Endothelial cell of umbilical vein (primary cell): ENCODE data around the gene PPM1E. TPM values are rescaled to one million over a fixed set of nuclear protein-coding genes. Genes with fewer than 3 reads are reported as not detected.
"Not testable (repeated sequence)": the region's sequence is repeated elsewhere in the genome, so short reads cannot be mapped to it uniquely, and the experiment has no call there.

Experiments used
- BruUV-seq: library from RNA; stranded (reverse); fragments of 400-500 nt; replicated peaks from 2 replicates; lab custom pipeline; 2021; lab: Mats Ljungman, UMichigan
- CTCF ChIA-PET: fragments of 300-600, 350-600 bp; sonication (Branson Sonifier 250); formaldehyde crosslinking; loops from one replicate; lab custom pipeline; 2021; ENCODE audit warnings: antibody characterized with exemption, inconsistent platforms; lab: Charles Lee
- POLR2A ChIA-PET: fragments of 300-600, 350-600 bp; sonication (Branson Sonifier 250); formaldehyde crosslinking; loops from one replicate; lab custom pipeline; 2021; ENCODE audit warnings: antibody characterized with exemption, inconsistent platforms; lab: Charles Lee
- DNase-seq: peaks from one replicate; pipeline ENCODE4 v3.0.0-alpha.2; 2011; ENCODE audit warnings: low read depth, low spot score
- FAIRE-seq: peaks from 2 replicates; lab custom pipeline; 2011; peaks lifted over from hg19 to GRCh38; lab: Jason Lieb, UNC
- H2AFZ ChIP-seq: 2 replicates; pipeline ENCODE4 v1.6.0; 2012; ENCODE audit warnings: low read depth, low read length, control low read depth, inconsistent platforms
- H3K27ac ChIP-seq: 2 replicates; pipeline ENCODE4 v1.5.1; 2011; ENCODE audit warnings: low read depth, mild to moderate bottlenecking, control low read depth, low read length, moderate library complexity; ENCODE audit not compliant: insufficient read depth
- H3K27me3 ChIP-seq, 2 experiments: 2 replicates each; pipeline versions ENCODE4 v1.6.0 to v1.6.1; 2011; ENCODE audit warnings: low read length in 2 of 2, mixed read lengths in 1 of 2; ENCODE audit not compliant: control insufficient read depth in 2 of 2, insufficient read depth in 2 of 2
- H3K36me3 ChIP-seq, 2 experiments: 2 replicates in 1 of 2; 3 replicates in 1 of 2; pipeline ENCODE4 v1.5.1; 2011; ENCODE audit warnings: low read length in 2 of 2, mild to moderate bottlenecking in 1 of 2, moderate library complexity in 1 of 2; ENCODE audit not compliant: control insufficient read depth in 2 of 2, insufficient read depth in 2 of 2; ENCODE audit errors: extremely low read depth in 1 of 2
- H3K4me1 ChIP-seq: 3 replicates; pipeline ENCODE4 v1.5.1; 2011; ENCODE audit warnings: mild to moderate bottlenecking, low read length; ENCODE audit not compliant: control insufficient read depth, insufficient read depth; ENCODE audit errors: extremely low read depth
- H3K4me2 ChIP-seq: 2 replicates; pipeline ENCODE4 v1.6.1; 2011; ENCODE audit warnings: low read length, control low read depth, mixed read lengths; ENCODE audit not compliant: insufficient read depth
- H3K4me3 ChIP-seq, 3 experiments: fragments of 200-600 bp in 1 of 3; sonication (generic), shearing (Covaris generic) in 1 of 3; replicated peaks in 1 of 3; 2 replicates each; pipeline ENCODE4 v1.5.1; 2011 to 2016; ENCODE audit warnings: control low read depth in 3 of 3, low read length in 3 of 3, mild to moderate bottlenecking in 2 of 3, inconsistent platforms in 1 of 3, low read depth in 1 of 3, moderate library complexity in 1 of 3; ENCODE audit not compliant: insufficient read depth in 1 of 3
- H3K79me2 ChIP-seq: 2 replicates; pipeline ENCODE4 v1.6.0; 2012; ENCODE audit warnings: low read length, inconsistent platforms; ENCODE audit not compliant: control insufficient read depth, insufficient read depth
- H3K9ac ChIP-seq: replicated peaks from 2 replicates; pipeline ENCODE3; 2011; ENCODE audit warnings: low read length, control low read depth; ENCODE audit not compliant: insufficient read depth; ENCODE audit errors: extremely low read depth
- H3K9me1 ChIP-seq: replicated peaks from 3 replicates; pipeline ENCODE4 v1.6.0; 2011; ENCODE audit warnings: mild to moderate bottlenecking, low read length; ENCODE audit not compliant: control insufficient read depth, insufficient read depth; ENCODE audit errors: extremely low read depth
- H3K9me3 ChIP-seq: replicated peaks from 2 replicates; pipeline ENCODE4 v1.5.1; 2012; ENCODE audit warnings: low read length, inconsistent platforms; ENCODE audit not compliant: control insufficient read depth, insufficient read depth
- H4K20me1 ChIP-seq: replicated peaks from 2 replicates; pipeline ENCODE3; 2011; ENCODE audit warnings: mild to moderate bottlenecking, low read length; ENCODE audit not compliant: control insufficient read depth, insufficient read depth; ENCODE audit errors: extremely low read depth
- CTCF ChIP-seq, 2 donors: IDR thresholded peaks; 1 replicate in 1 of 2; 2 replicates in 1 of 2; pipeline ENCODE4 v1.5.1; 2011; ENCODE audit warnings: low read length in 2 of 2, mild to moderate bottlenecking in 2 of 2, moderate library complexity in 2 of 2, control low read depth in 1 of 2, inconsistent platforms in 1 of 2, low read depth in 1 of 2; ENCODE audit not compliant: insufficient read depth in 1 of 2; ENCODE audit errors: extremely low read depth in 1 of 2
- EZH2 ChIP-seq: IDR thresholded peaks from 2 replicates; pipeline ENCODE4 v1.6.1; 2012; ENCODE audit warnings: borderline replicate concordance, low read depth, mild to moderate bottlenecking, moderate library complexity, low read length, inconsistent platforms; ENCODE audit not compliant: severe bottlenecking
- FOS ChIP-seq: IDR thresholded peaks from 2 replicates; pipeline ENCODE4 v1.6.1; 2011; ENCODE audit warnings: mild to moderate bottlenecking, low read length, moderate library complexity, borderline replicate concordance; ENCODE audit not compliant: insufficient read depth
- GATA2 ChIP-seq: IDR thresholded peaks from 2 replicates; pipeline ENCODE4 v1.7.0; 2011; ENCODE audit warnings: low read depth, mild to moderate bottlenecking, moderate library complexity, mixed read lengths, low read length; ENCODE audit not compliant: insufficient read length, insufficient read depth
- JUN ChIP-seq: IDR thresholded peaks from 2 replicates; pipeline ENCODE4 v1.6.1; 2011; ENCODE audit warnings: borderline replicate concordance, low read depth; ENCODE audit not compliant: insufficient read length, insufficient read depth
- MAX ChIP-seq: IDR thresholded peaks from 2 replicates; pipeline ENCODE4 v1.6.1; 2011; ENCODE audit not compliant: insufficient read depth, insufficient read length
- MYC ChIP-seq: IDR thresholded peaks from one replicate; pipeline ENCODE4 v1.6.1; 2011; ENCODE audit warnings: mild to moderate bottlenecking, low read depth, low read length
- POLR2A ChIP-seq: IDR thresholded peaks from 2 replicates; pipeline ENCODE4 v1.6.1; 2012; ENCODE audit warnings: low read depth, mild to moderate bottlenecking, control low read depth, low read length
- POLR2AphosphoS5 ChIP-seq: IDR thresholded peaks from 2 replicates; pipeline ENCODE4 v1.6.1; 2012; ENCODE audit warnings: low read depth, mild to moderate bottlenecking, control low read depth, low read length, moderate library complexity; ENCODE audit not compliant: insufficient read depth
- dilution Hi-C: fragments of 300-500 bp; cut with MboI; formaldehyde crosslinking; loops from one replicate; pipeline ENCODE4 v1.15.0; 2019; ENCODE audit warnings: low sequenced_read_pairs; ENCODE audit not compliant: extremely low pct_ligation_motif_present
- intact Hi-C: fragments of 100-400 bp; cut with micrococcal nuclease; formaldehyde crosslinking; loops from one replicate; pipeline ENCODE4 v1.10.0; 2022
- polyA plus RNA-seq, 4 experiments: library from polyadenylated mRNA; depleted of rRNA in 3 of 4; stranded (reverse) in 3 of 4; unstranded in 1 of 4; fragments of >200 nt; gene quantifications; 2 replicates each; pipeline versions ENCODE4 v1.2.1 to v1.2.3, GENCODE V29; 2011 to 2012; ENCODE audit warnings: missing spikeins in 1 of 4
- total RNA-seq: library from RNA; stranded (reverse); gene quantifications from 2 replicates; pipeline ENCODE4 v1.2.3, GENCODE V29; 2021

The PPM1E gene
- total and polyA plus RNA-seq, 2 donors (not counting 3 experiments of a cell fraction or from before 2014, with no cell fraction given): 0.01 TPM; not detected in 1

GRCh38 chr17:58846413-58846812 is 90.8 kb downstream of the PPM1E start:
- DNase-seq, H3K4me1 ChIP-seq, FAIRE-seq, H3K79me2 ChIP-seq, CTCF ChIA-PET, dilution Hi-C loops, intact Hi-C loops, H3K4me3 ChIP-seq, H3K4me2 ChIP-seq, BruUV-seq, H2AFZ ChIP-seq, H3K9me1 ChIP-seq, H3K9me3 ChIP-seq, H3K36me3 ChIP-seq, H3K27ac ChIP-seq, POLR2A ChIA-PET, H3K27me3 ChIP-seq, H3K9ac ChIP-seq, H4K20me1 ChIP-seq: not testable (repeated sequence)

- H3K9me1 ChIP-seq, BruUV-seq, H3K79me2 ChIP-seq, H3K27ac ChIP-seq, H4K20me1 ChIP-seq, CTCF ChIA-PET, H2AFZ ChIP-seq, H3K4me3 ChIP-seq, POLR2A ChIA-PET, H3K36me3 ChIP-seq, H3K9me3 ChIP-seq, H3K27me3 ChIP-seq, intact Hi-C loops, DNase-seq, dilution Hi-C loops, H3K9ac ChIP-seq, H3K4me1 ChIP-seq, FAIRE-seq, H3K4me2 ChIP-seq: not testable (repeated sequence)
These were observed 94.5 kb downstream of the PPM1E start for GRCh38 chr17:58850106-58850505.

GRCh38 chr17:58865301-58865700 is 109.6 kb downstream of the PPM1E start:
- ChIA-PET CTCF (no interaction called here), POLR2A (no interaction called here)
- Histone ChIP-seq H3K4me2 (no peak overlapping the region), H2AFZ (no peak overlapping the region), H4K20me1 (no peaks in the 10 kb centered on the region), H3K9me1 (no peaks in the 10 kb centered on the region), H3K4me3 (no peak overlapping the region), H3K27me3 (no peaks in the 10 kb centered on the region), H3K4me1 (no peaks in the 10 kb centered on the region), H3K36me3 (no peaks in the 10 kb centered on the region), H3K79me2 (no peaks in the 10 kb centered on the region), H3K9ac (no peak overlapping the region), H3K27ac (no peak overlapping the region), H3K9me3 (no peaks in the 10 kb centered on the region)
- no peak for DNase-seq
- BruUV-seq: no TSS peak
- no peak for FAIRE-seq
- intact Hi-C loops (no loop called here), dilution Hi-C loops (no loop called here)
- TF ChIP-seq EZH2 (no peak), CTCF (IDR thresholded peaks at IDR 0.05; ENCODE audit: extremely low read depth in 1 of 2, insufficient read depth in 1 of 2, low read depth in 1 of 2, low read length in 2 of 2) (no peak), JUN (no peak), MAX (no peak), GATA2 (no peak), POLR2AphosphoS5 (no peak), MYC (no peak), POLR2A (no peak), FOS (no peak)
